GM08714 (cell line): ENCODE data around the gene PKIG.

Source experiments
- H3K4me3 ChIP-seq: fragments of 200-500 bp; sonication (Bioruptor generic); 2 replicates; pipeline ENCODE4 v1.5.1; 2014; ENCODE audit warnings: mild to moderate bottlenecking, low read length, inconsistent platforms
- ZNF274 ChIP-seq: IDR thresholded peaks from 2 replicates; pipeline ENCODE4 v1.6.1; 2012; ENCODE audit warnings: mild to moderate bottlenecking, low read depth, low read length

Gene PKIG

DNA sequence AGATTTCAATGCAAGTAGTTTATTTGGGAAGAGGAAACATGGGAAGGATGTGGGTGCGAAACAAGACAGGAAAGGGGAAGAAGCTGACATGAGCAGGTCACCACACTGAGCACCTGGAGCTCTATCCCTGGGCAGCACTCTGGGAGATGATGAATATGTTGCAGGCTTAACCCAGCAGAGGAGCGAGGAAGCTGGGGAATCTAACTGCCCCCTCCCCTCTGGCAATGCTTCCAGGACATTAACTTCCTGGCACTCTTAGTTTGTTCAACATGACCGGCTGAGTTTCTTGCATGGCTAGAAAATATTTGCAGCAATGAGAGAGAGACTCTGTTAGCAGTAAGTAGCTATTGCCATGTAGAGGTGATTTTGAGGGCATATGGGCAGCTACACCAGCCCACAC is 74.1 kb downstream of the PKIG start:
- no peak for TF ChIP-seq ZNF274

DNA sequence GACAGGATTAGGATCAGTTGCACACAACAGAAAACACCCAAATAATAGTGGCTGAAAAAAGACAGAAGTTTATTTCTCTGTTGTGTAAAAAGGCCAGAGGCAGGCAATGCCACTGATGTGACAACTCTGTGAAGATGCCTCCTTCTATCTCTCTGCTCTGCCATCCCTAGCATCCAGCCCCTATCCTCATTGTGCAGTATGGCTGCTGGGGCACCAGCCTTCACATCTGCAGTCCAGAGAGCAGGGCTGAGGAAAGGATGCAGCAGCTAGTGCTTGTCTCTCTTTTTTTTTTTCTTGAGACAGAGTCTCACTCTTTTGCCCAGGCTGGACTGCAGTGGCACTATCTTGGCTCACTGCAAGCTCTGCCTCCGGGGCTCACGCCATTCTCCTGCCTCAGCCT is 75.5 kb downstream of the PKIG start:
- TF ChIP-seq ZNF274: no peak

More for the DNA sequence above, 74.1 kb downstream of the PKIG start:
- H3K4me3 ChIP-seq: no peak overlapping the region

DNA sequence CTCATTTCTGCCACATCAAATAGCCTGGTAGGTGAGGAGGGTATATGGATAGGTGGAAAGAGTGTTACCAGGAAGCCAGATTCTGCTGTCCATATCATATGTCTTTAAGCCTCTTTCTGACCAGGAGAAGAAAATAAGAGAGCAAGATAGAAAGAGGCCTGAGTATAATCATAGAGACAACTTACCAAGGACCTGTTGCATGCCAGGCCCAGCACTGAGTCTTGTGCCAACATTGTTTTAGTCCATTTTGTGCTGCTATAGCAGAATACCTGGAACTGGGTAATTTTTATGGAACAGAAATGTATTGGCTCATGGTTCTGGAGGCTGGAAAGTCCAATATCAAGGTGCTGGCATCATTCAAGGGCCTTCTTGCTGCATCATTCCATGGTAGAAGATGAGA is 76.4 kb downstream of the PKIG start:
- no peak overlapping the region for H3K4me3 ChIP-seq
- no peak for TF ChIP-seq ZNF274

More for the DNA sequence above, 75.5 kb downstream of the PKIG start:
- no peak overlapping the region for H3K4me3 ChIP-seq

DNA sequence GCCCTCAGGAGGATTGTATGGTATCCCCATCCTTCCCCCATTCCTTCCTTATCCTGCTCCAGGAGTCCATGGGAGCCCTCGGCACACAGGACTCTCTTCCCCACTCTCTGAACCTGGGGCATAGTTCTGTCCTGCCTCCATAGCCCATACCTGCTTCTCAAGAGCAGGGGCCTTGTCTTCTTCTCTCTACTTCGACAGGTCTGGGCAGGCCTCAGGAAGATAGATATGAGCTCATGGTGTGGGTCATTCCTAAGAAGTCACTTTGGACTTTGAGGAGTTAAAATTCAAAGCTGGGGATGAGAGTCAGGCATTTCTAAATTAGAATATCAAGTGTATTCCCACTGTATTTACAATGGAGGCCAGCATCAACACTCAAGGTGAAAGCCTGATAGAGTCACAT is 77.6 kb downstream of the PKIG start:
- H3K4me3 ChIP-seq: no peak overlapping the region
- no peak for TF ChIP-seq ZNF274

DNA sequence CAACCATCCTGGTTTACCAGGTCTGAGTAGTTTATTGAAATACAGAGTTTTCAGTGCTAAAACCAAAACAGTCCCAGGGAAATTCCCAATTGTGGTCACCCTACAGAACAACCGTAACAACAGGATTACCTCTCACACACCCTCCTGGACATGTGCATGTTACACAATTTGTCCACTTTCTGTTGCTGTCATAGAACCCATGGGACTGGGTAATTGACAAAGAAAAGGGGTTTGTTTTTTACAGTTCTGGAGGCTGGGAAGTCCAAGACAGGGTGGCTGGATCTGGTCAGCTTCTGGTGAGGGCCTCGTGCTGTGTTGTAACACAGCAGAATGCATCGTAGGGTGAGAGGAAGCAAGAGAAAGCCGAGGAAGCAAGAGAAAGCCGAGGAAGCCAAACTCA is 78.2 kb downstream of the PKIG start:
- no peak for TF ChIP-seq ZNF274
- H3K4me3 ChIP-seq: no peak overlapping the region

DNA sequence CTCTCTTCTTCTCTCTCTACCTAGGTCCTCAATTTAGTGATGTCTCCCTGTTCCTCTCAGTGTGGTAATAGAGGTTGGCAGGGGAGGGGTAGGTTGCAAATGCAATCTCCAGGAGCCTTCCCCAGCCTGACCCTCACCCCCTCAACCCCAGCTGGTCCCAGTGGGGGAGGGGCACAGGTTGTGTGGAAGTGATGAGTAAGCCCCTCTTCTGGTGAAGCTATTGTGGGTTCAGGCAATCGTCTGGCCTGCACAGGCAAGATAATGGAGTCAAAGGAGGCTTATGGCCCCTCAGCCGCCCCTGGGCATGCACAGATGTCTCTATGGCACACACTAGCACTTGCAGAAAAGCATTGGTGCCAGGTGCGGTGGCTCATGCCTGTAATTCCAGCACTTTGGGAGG is 79.9 kb downstream of the PKIG start:
- no peak overlapping the region for H3K4me3 ChIP-seq

DNA sequence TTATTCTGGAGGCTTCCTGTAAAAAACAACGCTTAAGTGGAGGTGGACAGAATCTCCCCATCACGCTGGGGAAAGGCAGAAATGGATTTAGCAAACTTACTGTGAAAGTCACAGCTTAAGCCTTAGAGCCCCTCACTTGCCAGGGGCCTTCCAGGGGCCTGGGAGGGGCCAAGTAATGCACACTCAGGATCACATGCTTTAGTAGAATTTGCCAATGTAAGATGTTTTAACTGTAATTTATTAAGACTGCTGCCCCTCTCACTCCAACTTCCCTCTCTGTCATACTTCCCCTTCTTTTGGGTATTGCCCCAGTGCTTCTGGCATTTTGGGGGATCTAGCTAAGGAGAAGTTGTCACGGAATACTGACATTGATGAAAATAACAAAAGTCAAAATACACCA is 81.8 kb downstream of the PKIG start:
- TF ChIP-seq ZNF274: no peak
- no peak overlapping the region for H3K4me3 ChIP-seq

More for the DNA sequence above, 79.9 kb downstream of the PKIG start:
- TF ChIP-seq ZNF274: no peak

DNA sequence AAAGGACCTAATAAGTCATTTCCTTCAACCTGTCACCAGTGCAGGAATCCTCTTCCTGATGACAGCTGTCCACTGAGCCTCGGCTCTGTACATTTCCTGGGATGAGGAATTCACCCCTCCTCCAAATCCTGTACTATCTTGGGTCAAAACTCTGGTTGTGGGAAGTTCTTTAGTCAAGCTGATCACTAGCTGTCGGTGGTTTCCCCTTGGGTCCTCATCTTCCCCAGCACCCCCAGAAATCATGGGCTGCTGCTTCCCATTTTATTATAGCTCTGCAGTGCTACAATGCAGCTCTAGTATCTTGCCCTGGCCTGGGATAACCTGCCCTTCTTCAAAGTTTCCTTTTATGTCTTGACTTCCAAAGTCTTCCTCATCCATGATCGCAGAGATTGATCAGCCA is 83.7 kb downstream of the PKIG start:
- no peak for TF ChIP-seq ZNF274
- H3K4me3 ChIP-seq: no peak overlapping the region
